GM12878 (cell line): ENCODE results near the gene SLC16A9. TPM values are rescaled to one million over a fixed set of nuclear protein-coding genes. Genes with fewer than 3 reads are reported as not detected.

Experiments used
- ATAC-seq: fragments of 200-7000 bp; cut with Tn5 transposase; 3 replicates; pipeline ENCODE4 v1.9.1; 2020; ENCODE audit warnings: mild to moderate bottlenecking, moderate library complexity
- BruUV-seq: library from RNA; stranded (reverse); fragments of 400-500 nt; replicated peaks from 2 replicates; lab custom pipeline; 2021; lab: Mats Ljungman, UMichigan
- CTCF ChIA-PET: fragments of 300-600 bp; sonication (Branson Sonifier 250); formaldehyde crosslinking; extraction: SDS; loops from one replicate; lab custom pipeline; 2021; ENCODE audit warnings: inconsistent platforms; lab: Yijun Ruan, JAX
- POLR2A ChIA-PET: fragments of 350-600 bp; formaldehyde crosslinking; extraction: SDS; loops from one replicate; lab custom pipeline; 2021; ENCODE audit warnings: inconsistent platforms; lab: Charles Lee
- RAD21 ChIA-PET: fragments of 300-600 bp; sonication (Branson Sonifier 250); formaldehyde crosslinking; loops from one replicate; lab custom pipeline; 2023; ENCODE audit warnings: antibody characterized with exemption; ENCODE audit not compliant: unreplicated experiment; lab: Charles Lee
- SMC1A ChIA-PET: fragments of 300-600 bp; sonication (Branson Sonifier 250); formaldehyde crosslinking; loops from one replicate; lab custom pipeline; 2023; ENCODE audit not compliant: unreplicated experiment, uncharacterized antibody; lab: Charles Lee
- DNase-seq: peaks from one replicate; pipeline ENCODE4 v3.0.0-alpha.2; 2011; ENCODE audit warnings: low read depth, low spot score
- FAIRE-seq: peaks from 3 replicates; lab custom pipeline; 2011; peaks lifted over from hg19 to GRCh38; lab: Jason Lieb, UNC
- H2AFZ ChIP-seq: 2 replicates; pipeline ENCODE4 v1.6.0; 2011; ENCODE audit warnings: low read depth, low read length, control low read depth; ENCODE audit not compliant: control insufficient read depth
- H3K27ac ChIP-seq: 2 replicates; pipeline ENCODE4 v1.5.1; 2011; ENCODE audit warnings: control low read depth; ENCODE audit not compliant: control insufficient read depth, insufficient read depth
- H3K27me3 ChIP-seq, 2 experiments: replicated peaks in 1 of 2; 2 replicates each; pipeline versions ENCODE4 v1.6.0 to v1.6.1; 2011; ENCODE audit warnings: low read length in 1 of 2; ENCODE audit not compliant: control insufficient read depth in 2 of 2, insufficient read depth in 2 of 2
- H3K36me3 ChIP-seq, 2 experiments: 2 replicates each; pipeline ENCODE4 v1.5.1; 2011; ENCODE audit warnings: low read length in 1 of 2; ENCODE audit not compliant: control insufficient read depth in 2 of 2, insufficient read depth in 2 of 2
- H3K4me1 ChIP-seq: 2 replicates; pipeline ENCODE4 v1.6.1; 2011; ENCODE audit warnings: mild to moderate bottlenecking, low read length, moderate library complexity, mixed read lengths; ENCODE audit not compliant: control insufficient read depth, insufficient read depth
- H3K4me2 ChIP-seq: 2 replicates; pipeline ENCODE4 v1.6.0; 2011; ENCODE audit warnings: control low read depth; ENCODE audit not compliant: control insufficient read depth, insufficient read depth
- H3K4me3 ChIP-seq: fragments of 200-600 bp; sonication (generic); 2 replicates; pipeline ENCODE4 v1.5.1; 2016
- H3K79me2 ChIP-seq: 2 replicates; pipeline ENCODE4 v1.6.0; 2011; ENCODE audit warnings: low read length; ENCODE audit not compliant: control insufficient read depth, insufficient read depth
- H3K9ac ChIP-seq: 2 replicates; pipeline ENCODE4 v1.8.0; 2011; ENCODE audit warnings: low read length, control low read depth, mixed read lengths; ENCODE audit not compliant: control insufficient read depth, insufficient read depth
- H3K9me3 ChIP-seq: replicated peaks from 3 replicates; pipeline ENCODE4 v1.5.1; 2011; ENCODE audit warnings: mild to moderate bottlenecking, low read length; ENCODE audit not compliant: control insufficient read depth, insufficient read depth
- H4K20me1 ChIP-seq: 2 replicates; pipeline ENCODE4 v1.6.0; 2011; ENCODE audit not compliant: control insufficient read depth, insufficient read depth
- CTCF ChIP-seq, 3 experiments: IDR thresholded peaks in 2 of 3; conservative IDR thresholded peaks in 1 of 3; 2 replicates each; pipeline ENCODE4 v1.5.1; 2011; ENCODE audit warnings: low read depth in 3 of 3, low read length in 3 of 3, mild to moderate bottlenecking in 3 of 3, control low read depth in 2 of 3, moderate library complexity in 2 of 3, inconsistent platforms in 1 of 3, mixed read lengths in 1 of 3; ENCODE audit not compliant: control insufficient read depth in 2 of 3, insufficient read depth in 1 of 3; ENCODE audit errors: extremely low read depth in 1 of 3
- EED ChIP-seq: sonication (generic); IDR thresholded peaks from 2 replicates; pipeline ENCODE4 v1.6.1; 2016; ENCODE audit warnings: antibody characterized with exemption, low read depth
- GABPA ChIP-seq: IDR thresholded peaks from 2 replicates; pipeline ENCODE4 v1.6.1; 2014; ENCODE audit warnings: antibody characterized with exemption, low read depth, mild to moderate bottlenecking, inconsistent platforms
- JUNB ChIP-seq: IDR thresholded peaks from 2 replicates; pipeline ENCODE4 v1.6.1; 2016; ENCODE audit warnings: antibody characterized with exemption, mild to moderate bottlenecking
- KAT2A ChIP-seq: conservative IDR thresholded peaks from 2 replicates; pipeline ENCODE4 v1.6.1; 2011; ENCODE audit warnings: low read depth, low read length; ENCODE audit not compliant: control insufficient read depth
- POLR2AphosphoS2 ChIP-seq: IDR thresholded peaks from 2 replicates; pipeline ENCODE4 v1.6.1; 2011; ENCODE audit warnings: low read depth, mild to moderate bottlenecking, low read length, improper control_type of control experiment, moderate library complexity
- POLR2AphosphoS5 ChIP-seq: IDR thresholded peaks from 2 replicates; pipeline ENCODE4 v1.6.1; 2011; ENCODE audit warnings: mild to moderate bottlenecking, low read length, inconsistent platforms
- RAD51 ChIP-seq: fragments of 450-650 bp; IDR thresholded peaks from 2 replicates; pipeline ENCODE4 v1.6.1; 2016; ENCODE audit warnings: moderate library complexity, mild to moderate bottlenecking, inconsistent platforms
- RFX5 ChIP-seq: IDR thresholded peaks from 2 replicates; pipeline ENCODE4 v1.6.1; 2011; ENCODE audit warnings: low read depth, low read length, improper control_type of control experiment
- SMAD1 ChIP-seq: fragments of 450-650 bp; IDR thresholded peaks from 2 replicates; pipeline ENCODE4 v1.6.1; 2018; ENCODE audit warnings: mild to moderate bottlenecking, low read depth; ENCODE audit not compliant: partially characterized antibody
- SMAD5 ChIP-seq: IDR thresholded peaks from 2 replicates; pipeline ENCODE4 v1.6.1; 2016; ENCODE audit warnings: antibody characterized with exemption, low read depth
- SUZ12 ChIP-seq: fragments of 200-600 bp; sonication (generic); IDR thresholded peaks from one replicate; pipeline ENCODE4 v1.6.1; 2018; ENCODE audit warnings: antibody characterized with exemption, mild to moderate bottlenecking; ENCODE audit not compliant: unreplicated experiment
- TCF12 ChIP-seq: IDR thresholded peaks from 2 replicates; pipeline ENCODE4 v1.6.1; 2011; ENCODE audit warnings: low read depth, mild to moderate bottlenecking, low read length
- TCF3 ChIP-seq: IDR thresholded peaks from 2 replicates; pipeline ENCODE4 v1.6.1; 2012; ENCODE audit warnings: low read depth, mild to moderate bottlenecking, low read length, borderline replicate concordance; ENCODE audit not compliant: insufficient read depth
- ZNF217 ChIP-seq: fragments of 450-650 bp; IDR thresholded peaks from 2 replicates; pipeline ENCODE4 v1.6.1; 2017; ENCODE audit warnings: antibody characterized with exemption, mild to moderate bottlenecking
- ZNF274 ChIP-seq: IDR thresholded peaks from one replicate; pipeline ENCODE4 v1.8.0; 2011; ENCODE audit not compliant: insufficient read length, insufficient read depth
- WGBS: methylation state at CpG from one replicate; pipeline ENCODE4 v1.1.6; 2016; ENCODE audit warnings: low lambda C conversion rate; ENCODE audit not compliant: insufficient replicate concordance, insufficient coverage; ENCODE audit errors: missing lambda C conversion rate; 5-methylcytosine and 5-hydroxymethylcytosine counted together
- in situ Hi-C: fragments of 300-500 bp; cut with MboI; formaldehyde crosslinking; loops from 9 replicates; pipeline ENCODE4 v1.14.3; 2018; ENCODE audit warnings: mixed read lengths
- intact Hi-C: fragments of 100-400 bp; cut with micrococcal nuclease; formaldehyde crosslinking; loops from one replicate; pipeline ENCODE4 v1.14.2; 2022; ENCODE audit not compliant: unreplicated experiment
- polyA plus RNA-seq, 11 experiments: library from polyadenylated mRNA; depleted of rRNA in 4 of 11; unstranded in 6 of 11; stranded (reverse) in 5 of 11; fragments of >200 nt; fragmentation: Nextera tagmentation in 4 of 11; fragmentation: Illumina TruSeq in 1 of 11; extraction: Ambion mirVana in 4 of 11; extraction: Trizol in 1 of 11; gene quantifications; 1 replicate in 1 of 11; 2 replicates in 10 of 11; pipeline versions ENCODE4 v1.2.1 to v1.2.3, GENCODE V29; 2011 to 2016; ENCODE audit warnings: inconsistent platforms in 2 of 11, missing spikeins in 2 of 11, low read depth in 1 of 11
- total RNA-seq, 4 experiments: library from RNA; depleted of rRNA in 3 of 4; stranded (reverse); fragments of >200 nt in 3 of 4; fragmentation: Illumina TruSeq in 1 of 4; extraction: Trizol in 1 of 4; gene quantifications; 2 replicates each; pipeline versions ENCODE4 v1.2.1 to v1.2.3, GENCODE V29; 2013 to 2021

Gene SLC16A9
- total and polyA plus RNA-seq, 10 of the 15 experiments (the other 5 are each of a cell fraction or from before 2014, with no cell fraction given) = 0.86 to 6.2 (median 4.3) TPM

- RAD21 ChIA-PET = no interaction called here
- TF ChIP-seq EED (no peak), GABPA (no peak), TCF3 (no peak), SMAD1 (no peak), POLR2AphosphoS2 (no peak)
Measured at GRCh38 chr10:59724098-59724938, 14.7 kb upstream of the SLC16A9 start.

GRCh38 chr10:59720377-59720776 is 10.7 kb upstream of the SLC16A9 start:
- H4K20me1 ChIP-seq = no peaks in the 10 kb centered on the region
- no peaks in the 10 kb centered on the region for H3K79me2 ChIP-seq
- H3K36me3 ChIP-seq = no peaks in the 10 kb centered on the region
- H3K9ac ChIP-seq = no peak overlapping the region
- SMC1A ChIA-PET = interaction anchor here (1.1 kb wide), 1 partner anchor 89 kb away, joined by 4 read pairs; no protein-coding TSS in a partner anchor
- RAD21 ChIA-PET = no interaction called here
- H3K4me1 ChIP-seq = no peaks in the 10 kb centered on the region
- DNase-seq = no peak
- no peak for ATAC-seq
- H3K27ac ChIP-seq = no peak overlapping the region
- no peak for FAIRE-seq
- CTCF ChIA-PET = no interaction called here
- H3K4me2 ChIP-seq = no peak overlapping the region
- no peaks in the 10 kb centered on the region for H3K9me3 ChIP-seq
- H3K27me3 ChIP-seq = no peaks in the 10 kb centered on the region
- no peak overlapping the region for H3K4me3 ChIP-seq
- in situ Hi-C loops = no loop called here
- POLR2A ChIA-PET = no interaction called here
- no peak overlapping the region for H2AFZ ChIP-seq
- no TSS peak for BruUV-seq
- intact Hi-C loops = no loop called here
- TF ChIP-seq TCF12 (no peak), ZNF274 (no peak), SUZ12 (no peak), KAT2A (no peak), JUNB (no peak), RFX5 (no peak), CTCF (IDR thresholded peaks at IDR 0.05 in 2 of 3, conservative IDR thresholded peaks at IDR 0.05 in 1 of 3; ENCODE audit: control insufficient read depth in 2 of 3, extremely low read depth in 1 of 3, insufficient read depth in 1 of 3, low read depth in 3 of 3, low read length in 3 of 3) (no peak), RAD51 (no peak), SMAD5 (no peak), POLR2AphosphoS5 (no peak), ZNF217 (no peak)

More at GRCh38 chr10:59724098-59724938, 14.7 kb upstream of the SLC16A9 start:
- WGBS = 41% methylated on average over 3 of the region's 3 CpGs
- intact Hi-C loops = no loop called here
- no peaks in the 10 kb centered on the region for H3K4me1 ChIP-seq
- ChIA-PET SMC1A (interaction anchor here (0.8 kb wide), 1 partner anchor 54 kb away, joined by 3 read pairs; no protein-coding TSS in a partner anchor), CTCF (interaction anchor here (0.6 kb wide), 1 partner anchor 31 kb away, joined by 4 read pairs; no protein-coding TSS in a partner anchor), POLR2A (no interaction called here)
- ATAC-seq (no peak), FAIRE-seq (no peak), DNase-seq (no peak)
- no peak overlapping the region for H3K9ac ChIP-seq
- in situ Hi-C loops = no loop called here
- H3K9me3 ChIP-seq = no peaks in the 10 kb centered on the region
- H4K20me1 ChIP-seq = no peaks in the 10 kb centered on the region
- no peaks in the 10 kb centered on the region for H3K27me3 ChIP-seq
- H3K36me3 ChIP-seq = no peaks in the 10 kb centered on the region
- BruUV-seq = no TSS peak
- H3K4me2 ChIP-seq = no peak overlapping the region
- H2AFZ ChIP-seq = no peak overlapping the region
- H3K4me3 ChIP-seq = no peak overlapping the region
- no peak overlapping the region for H3K27ac ChIP-seq
- no peaks in the 10 kb centered on the region for H3K79me2 ChIP-seq
